Measurements from ENCODE around the gene MSGN1.

- no peak for TF ChIP-seq POLR2A (IDR thresholded peaks at IDR 0.05)
- TF ChIP-seq CTCF (IDR thresholded peaks at IDR 0.05) = no peak
Observed at GRCh38 chr2:17853799-17854198, 37.5 kb downstream of the MSGN1 start.
